ENCODE data around the gene METTL1.

The METTL1 gene

DNA sequence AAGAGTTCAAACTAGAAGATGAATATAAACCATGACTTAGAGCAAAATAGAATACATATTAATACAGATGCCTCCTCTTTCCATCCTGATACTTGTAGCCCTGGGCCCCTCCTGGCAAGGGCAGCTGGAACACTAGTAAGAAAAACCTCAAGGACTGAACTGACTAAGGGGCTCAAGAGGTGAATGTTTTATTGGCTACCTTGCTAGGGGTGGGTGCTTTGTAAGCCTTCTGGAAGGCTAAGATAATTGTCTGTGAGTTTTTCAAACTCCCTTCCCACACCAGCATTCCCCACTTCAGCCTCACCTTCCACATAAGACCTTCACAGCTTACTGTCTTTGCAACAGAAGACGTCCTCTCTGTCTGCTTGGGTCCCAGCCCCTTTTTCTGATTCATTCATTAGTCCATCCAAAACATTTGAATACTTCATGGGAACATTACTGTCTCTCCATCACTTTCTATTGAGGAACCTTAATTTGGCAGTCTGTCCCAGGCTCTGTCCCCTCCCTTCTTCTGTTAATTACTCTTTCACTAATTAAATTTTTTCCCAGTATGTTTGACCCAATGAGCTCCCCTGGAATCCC, 18.1 kb downstream of the METTL1 start:
- no peak for DNase-seq (ENCODE audit: low read depth)

DNA sequence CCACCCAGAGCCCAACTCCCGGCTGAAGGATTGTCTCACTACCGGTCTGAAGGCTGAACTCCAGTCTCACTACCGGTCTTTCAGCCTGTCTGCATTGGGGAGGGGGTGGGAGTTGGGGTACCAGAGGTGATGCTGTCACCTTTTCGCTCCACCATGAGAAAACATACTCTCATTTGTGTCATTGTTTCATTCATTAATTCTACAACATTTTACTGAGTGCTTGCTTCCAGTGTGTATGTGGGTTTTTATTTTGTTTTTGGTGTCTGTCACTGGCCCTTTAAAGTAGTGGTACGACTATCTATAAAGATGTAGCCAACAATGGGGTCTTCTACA, 19.3 kb downstream of the METTL1 start:
- DNase-seq (ENCODE audit: low read depth) = no peak

DNA sequence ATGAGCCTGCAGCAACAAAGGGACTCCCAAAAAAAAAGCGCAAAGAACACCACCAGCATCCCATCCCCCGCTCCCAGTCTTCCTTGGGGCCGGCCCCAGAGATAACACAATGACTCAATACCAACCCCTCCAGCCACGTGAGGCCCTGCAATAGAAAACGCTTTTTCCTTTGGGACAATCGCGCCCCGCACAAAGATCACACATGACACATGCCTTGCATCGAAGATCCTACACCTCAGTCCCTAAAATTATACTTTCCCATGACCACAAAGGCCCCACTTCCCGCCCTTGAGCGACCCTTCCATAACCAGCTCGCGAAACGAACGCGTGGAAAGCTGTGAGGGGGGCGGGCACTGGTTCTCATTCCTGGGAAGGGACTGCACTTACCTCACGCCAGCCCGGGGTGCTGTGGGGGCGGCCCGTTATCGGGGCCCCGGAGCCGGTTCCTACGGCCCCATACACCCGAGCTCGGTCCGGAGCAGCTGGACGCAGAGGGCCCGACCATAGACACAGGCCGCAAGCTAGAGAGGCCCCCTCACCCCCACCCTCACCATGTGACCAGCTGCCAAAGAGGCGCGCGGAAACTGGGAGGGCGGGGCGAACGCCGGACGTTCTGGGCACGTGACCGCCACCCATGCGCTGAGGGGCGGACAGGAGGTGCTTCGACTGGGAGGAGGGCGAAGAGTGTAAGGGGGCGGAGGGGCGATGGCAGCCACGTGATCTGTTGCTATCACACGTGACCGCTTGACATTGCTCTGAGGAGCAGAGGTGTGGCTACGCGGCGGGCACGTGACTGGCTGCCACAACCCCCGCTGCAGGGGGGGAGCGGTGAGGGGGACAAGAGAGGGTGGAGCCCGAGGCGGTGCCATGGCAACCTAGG, 19.9 kb downstream of the METTL1 start, which contains the start of gene CDK4:
TSS of gene CDK4 (minus strand) at position 523 of the 880 bp plus-strand sequence. CDS start 593 bp downstream, outside the sequence.
- DNase-seq (ENCODE audit: low read depth) = peak; percentile 97

DNA sequence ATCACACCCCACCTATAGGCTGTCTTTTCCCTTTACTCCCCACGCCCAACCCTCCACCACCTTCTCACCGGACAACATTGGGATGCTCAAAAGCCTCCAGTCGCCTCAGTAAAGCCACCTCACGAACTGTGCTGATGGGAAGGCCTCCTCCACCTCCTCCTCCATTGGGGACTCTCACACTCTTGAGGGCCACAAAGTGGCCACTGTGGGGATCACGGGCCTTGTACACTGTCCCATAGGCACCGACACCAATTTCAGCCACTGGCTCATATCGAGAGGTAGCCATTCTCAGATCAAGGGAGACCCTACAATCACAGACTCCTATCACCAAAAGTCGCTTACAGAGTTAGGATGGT, 20.5 kb downstream of the METTL1 start:
- DNase-seq (ENCODE audit: low read depth) = no peak

DNA sequence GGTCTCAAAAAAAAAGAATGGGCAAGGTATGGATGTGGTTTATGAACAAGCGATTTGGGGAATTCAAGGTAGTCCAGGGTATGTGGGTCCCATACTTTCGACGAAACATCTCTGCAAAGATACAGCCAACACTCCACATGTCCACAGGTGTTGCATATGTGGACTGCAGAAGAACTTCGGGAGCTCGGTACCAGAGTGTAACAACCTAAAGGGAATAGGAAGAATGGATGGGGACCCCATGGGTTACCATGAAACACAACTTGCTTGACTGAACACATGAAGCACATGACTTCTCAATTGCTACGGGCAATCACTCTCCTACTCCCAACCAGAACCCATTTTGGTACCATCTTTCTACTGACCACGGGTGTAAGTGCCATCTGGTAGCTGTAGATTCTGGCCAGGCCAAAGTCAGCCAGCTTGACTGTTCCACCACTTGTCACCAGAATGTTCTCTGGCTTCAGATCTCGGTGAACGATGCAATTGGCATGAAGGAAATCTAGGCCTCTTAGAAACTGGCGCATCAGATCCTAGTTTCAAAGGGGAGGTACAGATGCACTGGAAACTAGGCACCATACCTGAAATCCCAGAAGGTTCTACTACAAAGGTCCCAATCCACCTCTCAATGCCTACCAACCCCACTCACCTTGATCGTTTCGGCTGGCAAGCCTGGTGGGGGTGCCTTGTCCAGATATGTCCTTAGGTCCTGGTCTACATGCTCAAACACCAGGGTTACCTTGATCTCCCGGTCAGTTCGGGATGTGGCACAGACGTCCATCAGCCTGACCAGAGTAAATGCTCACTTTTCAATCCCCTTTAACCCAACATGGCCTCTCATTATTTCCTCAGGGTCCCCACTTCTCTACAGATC, 21.1 kb downstream of the METTL1 start:
- no peak for DNase-seq (ENCODE audit: low read depth)

DNA sequence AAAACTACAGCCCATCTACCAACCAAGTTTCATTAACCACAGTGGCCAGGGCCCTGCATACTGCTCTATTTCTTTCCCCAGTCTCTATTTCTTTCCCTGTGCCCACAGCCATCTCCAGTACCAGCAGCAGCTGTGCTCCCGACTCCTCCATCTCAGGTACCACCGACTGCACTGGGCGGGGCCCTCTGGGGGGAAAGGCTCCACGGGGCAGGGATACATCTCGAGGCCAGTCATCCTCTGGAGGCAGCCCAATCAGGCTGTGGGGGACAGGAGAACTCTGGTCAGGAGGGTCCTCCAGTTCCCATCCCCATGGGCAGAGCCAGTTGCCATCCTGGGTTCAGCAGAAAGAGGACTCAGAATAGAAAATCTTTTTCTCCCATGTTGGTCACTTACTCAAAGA, 22.8 kb downstream of the METTL1 start:
- DNase-seq (ENCODE audit: low read depth) = no peak

DNA sequence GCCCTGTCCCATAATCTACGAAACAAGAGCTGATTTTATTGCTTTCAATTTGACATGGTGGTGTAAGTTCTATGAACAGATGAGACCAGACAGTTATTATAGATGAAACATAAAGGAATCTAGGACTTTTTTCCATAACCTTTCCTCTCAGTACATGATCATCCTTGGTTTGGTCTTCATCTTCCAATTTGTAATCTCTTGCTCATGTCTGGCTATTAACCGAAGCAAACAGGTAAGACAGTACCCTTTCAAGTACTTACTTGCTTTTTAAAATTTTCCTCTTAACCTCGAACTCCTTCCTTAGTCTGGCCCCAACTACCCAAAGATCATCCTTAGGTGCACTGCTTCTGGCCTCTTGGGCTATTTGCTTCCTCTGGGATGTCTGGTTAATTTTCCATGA, 25.9 kb downstream of the METTL1 start:
- no peak for DNase-seq (ENCODE audit: low read depth)

DNA sequence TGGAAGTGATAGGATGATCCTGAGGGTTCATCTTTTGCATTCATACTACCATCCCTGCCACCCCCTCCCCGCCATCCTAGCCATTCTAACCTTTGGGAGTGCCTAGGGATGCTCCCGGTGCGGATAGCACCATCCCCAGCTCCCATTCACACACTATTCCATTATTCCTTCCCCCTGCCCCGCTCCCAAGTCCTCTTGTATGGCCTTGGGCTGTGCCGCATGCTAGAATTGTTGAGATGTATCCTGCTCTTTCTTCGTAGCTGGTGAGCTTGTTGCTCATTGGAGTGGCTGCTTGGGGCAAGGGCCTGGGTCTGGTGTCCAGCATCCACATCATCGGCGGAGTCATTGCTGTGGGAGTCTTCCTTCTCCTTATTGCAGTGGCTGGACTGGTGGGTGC, 26.4 kb downstream of the METTL1 start:
- DNase-seq (ENCODE audit: low read depth) = no peak

DNA sequence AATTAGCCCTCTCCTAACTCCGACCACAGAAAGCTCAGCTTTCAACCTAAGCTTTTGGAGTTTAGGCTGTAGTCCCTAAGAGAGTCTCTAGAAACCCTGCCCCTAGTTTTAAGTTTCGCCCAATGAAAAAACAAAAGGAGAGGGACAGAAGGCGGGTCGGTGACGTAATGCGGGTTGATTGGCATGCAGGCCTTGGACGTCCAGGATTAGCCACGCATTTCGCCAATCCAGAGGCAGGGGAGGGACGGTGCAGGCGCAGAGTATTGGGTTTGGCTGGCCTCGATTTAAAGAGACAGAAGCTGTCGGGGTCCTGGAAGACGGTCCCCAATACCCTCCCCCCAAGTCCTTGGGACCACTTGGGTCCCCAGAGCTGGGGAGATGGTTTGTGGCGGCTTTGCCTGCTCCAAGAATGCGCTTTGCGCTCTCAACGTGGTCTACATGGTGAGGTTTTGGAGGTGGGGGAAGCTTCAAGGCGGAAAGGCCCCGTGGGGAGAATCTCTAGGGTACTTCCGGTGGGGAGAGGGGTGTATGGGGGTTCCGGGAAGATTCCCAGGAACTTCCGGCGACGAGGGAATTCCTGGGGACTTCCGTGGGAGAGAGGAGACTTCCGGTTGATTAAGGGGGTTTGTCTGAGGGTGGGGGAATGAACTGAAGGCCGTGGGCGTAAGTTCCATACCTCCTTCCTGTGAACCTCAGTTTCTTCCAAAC, 27.0 kb downstream of the METTL1 start, which contains the start of gene TSPAN31:
TSS of gene TSPAN31 (plus strand) at position 263 of the 708 bp plus-strand sequence. CDS start at position 379, 116 bp downstream.
- DNase-seq (ENCODE audit: low read depth) = peak; percentile 93

DNA sequence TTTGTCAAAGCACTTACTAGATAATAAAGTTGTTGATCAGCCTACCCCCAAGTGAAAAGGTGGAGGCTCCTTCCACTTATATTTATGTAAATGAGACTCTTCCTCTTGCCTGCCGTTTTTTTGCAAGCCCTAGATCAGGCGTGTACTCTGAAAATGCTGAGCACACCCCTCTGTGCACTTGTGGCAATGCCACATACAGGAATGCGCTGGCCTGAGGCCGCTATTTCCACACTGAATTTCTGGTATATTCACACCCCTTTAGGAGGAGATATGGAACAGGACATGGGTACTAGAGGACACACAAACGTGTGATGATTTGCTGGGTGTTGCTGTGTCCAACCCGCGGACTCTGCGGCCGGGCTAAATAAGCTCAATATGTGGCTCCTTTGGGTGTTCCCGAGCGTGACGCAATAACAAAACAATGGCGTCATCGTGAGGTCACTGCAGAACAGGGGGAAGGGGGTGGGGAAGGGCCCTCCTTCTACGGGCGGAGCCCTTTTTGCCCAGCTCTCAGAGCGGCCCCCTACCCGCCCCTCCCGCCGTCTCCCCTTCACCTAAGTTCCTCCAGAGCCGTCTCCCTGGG, 27.6 kb downstream of the METTL1 start:
- DNase-seq (ENCODE audit: low read depth) = peak; percentile 51

DNA sequence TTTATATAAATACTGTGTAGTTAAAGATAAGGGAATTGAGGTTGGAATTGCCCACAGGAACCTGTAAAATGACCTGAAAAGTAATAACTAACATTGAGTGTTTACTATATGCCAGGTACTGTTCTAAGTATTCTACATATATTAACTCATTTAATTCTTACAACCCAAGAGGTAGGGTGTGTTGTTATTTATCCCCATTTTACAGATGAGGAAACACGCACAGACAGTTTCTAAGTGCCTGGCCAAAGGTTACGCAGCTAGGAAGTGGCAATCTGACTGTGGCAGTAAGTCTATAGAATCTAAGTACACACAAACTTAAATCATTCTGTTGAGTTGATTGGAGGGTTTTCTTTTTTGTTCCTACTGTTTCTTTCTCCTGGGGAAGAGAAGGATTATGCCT, 28.1 kb downstream of the METTL1 start:
- DNase-seq (ENCODE audit: low read depth) = no peak

DNA sequence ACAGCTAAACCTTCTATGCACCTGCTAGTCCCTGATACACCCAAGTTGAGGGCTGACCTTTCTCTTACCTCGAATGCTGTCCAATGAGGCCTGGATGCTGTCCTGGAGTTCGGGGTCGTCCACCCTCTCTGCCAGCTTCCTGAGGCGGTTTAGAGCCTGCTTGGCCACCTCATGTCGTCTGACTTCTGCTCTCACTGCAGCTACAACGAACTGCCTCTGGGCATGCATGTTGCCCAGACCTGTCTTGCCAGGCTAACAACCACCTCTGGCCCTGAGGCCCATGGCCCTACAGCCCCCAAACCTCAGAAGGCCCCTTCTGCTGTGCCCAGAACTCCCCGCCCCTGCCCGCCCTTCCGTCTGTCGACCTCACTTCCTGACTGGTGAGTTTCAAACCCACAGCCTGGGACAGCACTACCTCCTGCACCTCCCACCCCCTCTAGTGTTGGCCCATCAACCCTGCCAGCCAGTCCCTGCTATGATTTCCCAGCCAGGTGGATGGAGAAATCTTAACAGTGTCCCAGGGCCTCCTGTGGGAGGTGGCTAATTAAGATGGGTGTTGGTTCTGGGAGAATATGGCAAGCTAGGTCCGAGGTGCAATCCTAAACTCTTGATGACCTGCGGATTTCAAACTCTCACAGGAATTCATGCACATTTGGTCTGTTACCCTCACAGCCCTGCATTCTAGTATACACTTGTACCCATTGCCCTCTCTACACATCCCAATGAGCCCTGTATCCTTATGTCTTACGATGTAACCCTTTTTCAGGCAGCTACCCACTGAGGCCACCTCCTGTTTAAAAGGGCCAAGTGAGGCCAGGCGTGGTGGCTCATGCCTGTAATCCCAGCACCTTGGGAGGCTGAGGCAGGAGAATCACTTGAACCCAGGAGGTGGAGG, 29.8 kb downstream of the METTL1 start:
- DNase-seq (ENCODE audit: low read depth) = peak; percentile 72

DNA sequence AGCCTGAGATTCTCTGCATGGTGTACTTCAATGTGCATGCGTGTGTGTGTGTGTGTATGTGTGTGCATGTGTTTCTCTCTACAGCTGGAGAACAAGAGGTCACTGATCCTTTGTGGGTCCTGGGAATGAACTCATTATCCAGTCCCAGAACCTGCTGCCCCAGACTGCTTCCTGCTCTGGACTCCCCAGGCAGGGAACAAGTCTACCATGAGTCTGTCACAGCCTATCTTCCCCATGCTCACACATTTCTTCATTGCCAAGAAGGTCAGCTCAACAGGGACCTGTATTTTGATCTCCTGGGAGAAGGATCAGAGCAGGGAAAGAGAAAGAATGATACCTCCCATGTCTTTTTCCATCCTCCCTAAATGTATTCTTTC, 30.5 kb downstream of the METTL1 start:
- DNase-seq (ENCODE audit: low read depth) = no peak

DNA sequence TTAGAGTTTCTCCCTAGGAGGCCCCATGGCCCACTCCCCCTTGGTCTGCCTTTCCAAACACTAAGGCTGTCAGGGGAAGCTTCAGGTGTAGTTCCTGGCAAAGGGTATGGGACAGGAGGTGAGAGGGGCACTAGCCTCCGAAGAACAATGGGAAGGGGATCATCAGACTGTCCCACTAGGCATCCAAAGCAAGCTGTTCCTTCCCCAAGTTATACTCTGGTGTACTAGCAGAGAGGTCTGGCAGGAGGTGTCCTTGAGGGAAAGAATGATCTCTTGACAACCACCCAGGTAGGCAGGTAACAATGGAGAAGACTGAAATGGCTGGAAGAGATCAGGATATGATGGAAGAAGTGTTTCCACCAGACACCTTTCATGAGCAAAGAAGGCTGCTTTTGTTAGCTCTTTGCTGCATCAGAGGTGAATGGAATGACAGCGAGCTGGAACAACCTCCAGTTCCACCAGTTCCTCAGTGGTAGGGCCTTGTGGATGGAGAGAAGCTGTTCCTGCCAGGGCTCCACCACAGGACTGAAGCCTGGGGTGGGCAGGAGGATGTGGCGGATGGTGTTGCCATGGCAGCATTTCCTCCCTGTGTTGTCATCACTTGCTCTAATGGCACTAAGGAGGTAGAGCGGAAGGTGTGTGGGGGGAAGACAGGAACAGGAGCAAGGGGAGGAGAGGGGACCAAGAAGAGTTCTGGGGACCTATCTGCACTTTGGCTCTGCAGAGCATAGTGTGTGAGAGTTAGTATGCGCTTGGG, 31.1 kb downstream of the METTL1 start:
- peak; percentile 70 for DNase-seq (ENCODE audit: low read depth)

DNA sequence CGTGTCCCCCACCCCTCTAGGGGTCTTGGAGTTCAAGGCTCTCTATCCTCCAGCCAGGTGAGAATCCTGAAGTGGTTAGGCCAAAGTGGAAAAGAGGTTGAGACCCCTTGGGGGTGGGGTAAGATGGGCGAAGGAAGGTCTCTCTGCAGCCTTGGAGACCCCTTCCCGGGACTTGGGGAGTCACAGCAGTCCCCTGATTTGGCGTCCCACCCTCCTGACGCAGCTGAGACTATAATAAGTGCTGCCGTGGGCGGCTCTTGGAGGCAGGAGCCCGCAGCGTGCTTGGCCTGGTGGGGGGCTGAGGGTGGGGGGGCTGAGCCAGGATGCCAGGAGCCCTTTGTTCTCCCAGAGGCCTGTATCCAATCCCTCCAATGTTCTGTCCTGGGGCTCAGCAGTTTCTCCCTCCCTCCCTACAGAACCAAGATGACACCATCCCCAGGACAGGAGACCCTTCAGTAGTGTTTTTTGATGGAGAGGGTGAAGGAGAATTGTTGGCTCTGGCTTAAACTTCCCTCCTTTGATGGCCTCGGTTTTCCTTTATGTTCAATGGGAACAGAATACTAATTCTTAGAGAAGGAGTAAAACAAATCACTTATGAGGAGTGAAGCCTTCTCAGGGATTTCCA, 31.9 kb downstream of the METTL1 start:
- DNase-seq (ENCODE audit: low read depth) = no peak

DNA sequence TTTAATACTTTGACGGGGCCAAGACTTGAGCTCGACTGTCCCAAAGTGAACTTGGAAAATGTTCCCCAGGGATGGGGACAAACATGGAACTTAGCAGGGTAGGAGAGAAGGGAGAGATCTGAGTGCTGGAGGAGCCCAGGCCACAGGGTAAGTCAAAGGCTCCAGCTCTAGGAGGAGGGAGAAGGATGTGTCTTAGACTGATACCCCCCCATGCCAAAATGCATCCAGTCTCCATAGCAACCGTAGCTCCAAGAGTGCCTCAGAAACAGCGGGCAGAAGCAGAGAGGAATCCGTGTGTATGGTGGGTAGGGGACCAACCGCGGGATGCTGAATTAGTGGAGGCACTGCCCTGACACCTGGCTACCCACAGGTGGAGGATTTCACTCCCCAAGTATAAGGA, 32.5 kb downstream of the METTL1 start:
- no peak for DNase-seq (ENCODE audit: low read depth)

DNA sequence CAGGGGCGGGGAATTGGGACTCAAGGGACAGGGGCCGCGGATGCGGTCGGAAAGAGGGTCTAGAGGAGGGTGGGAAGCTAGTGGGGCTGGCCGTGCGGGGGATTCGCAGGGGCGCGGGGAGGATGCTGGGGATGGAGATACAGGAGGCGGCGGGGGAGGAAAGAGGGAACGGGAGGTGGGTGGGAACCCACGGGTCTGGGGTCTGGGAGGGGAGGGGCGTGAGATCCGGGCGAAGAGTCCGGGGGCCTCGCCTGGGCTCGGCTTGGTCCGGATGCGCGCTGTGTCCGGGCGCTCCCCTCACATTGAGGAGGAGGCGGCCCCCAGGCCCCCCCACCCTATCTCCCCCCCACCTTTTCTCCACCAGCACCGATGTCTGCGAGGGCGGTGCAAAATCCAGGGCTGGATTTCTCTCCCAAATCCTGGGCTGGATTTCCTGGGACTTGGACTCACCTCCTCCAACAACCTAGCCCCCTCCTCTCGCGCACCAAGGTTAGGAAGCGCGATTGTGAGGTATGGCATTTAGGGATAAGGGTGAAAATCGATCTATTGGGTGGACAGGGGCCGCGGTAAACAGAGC, 33.2 kb downstream of the METTL1 start, which contains the start of gene AGAP2:
TSS of gene AGAP2 (minus strand) at position 82 of the 577 bp plus-strand sequence. CDS start 496 bp downstream, outside the sequence.
- DNase-seq (ENCODE audit: low read depth) = no peak

DNA sequence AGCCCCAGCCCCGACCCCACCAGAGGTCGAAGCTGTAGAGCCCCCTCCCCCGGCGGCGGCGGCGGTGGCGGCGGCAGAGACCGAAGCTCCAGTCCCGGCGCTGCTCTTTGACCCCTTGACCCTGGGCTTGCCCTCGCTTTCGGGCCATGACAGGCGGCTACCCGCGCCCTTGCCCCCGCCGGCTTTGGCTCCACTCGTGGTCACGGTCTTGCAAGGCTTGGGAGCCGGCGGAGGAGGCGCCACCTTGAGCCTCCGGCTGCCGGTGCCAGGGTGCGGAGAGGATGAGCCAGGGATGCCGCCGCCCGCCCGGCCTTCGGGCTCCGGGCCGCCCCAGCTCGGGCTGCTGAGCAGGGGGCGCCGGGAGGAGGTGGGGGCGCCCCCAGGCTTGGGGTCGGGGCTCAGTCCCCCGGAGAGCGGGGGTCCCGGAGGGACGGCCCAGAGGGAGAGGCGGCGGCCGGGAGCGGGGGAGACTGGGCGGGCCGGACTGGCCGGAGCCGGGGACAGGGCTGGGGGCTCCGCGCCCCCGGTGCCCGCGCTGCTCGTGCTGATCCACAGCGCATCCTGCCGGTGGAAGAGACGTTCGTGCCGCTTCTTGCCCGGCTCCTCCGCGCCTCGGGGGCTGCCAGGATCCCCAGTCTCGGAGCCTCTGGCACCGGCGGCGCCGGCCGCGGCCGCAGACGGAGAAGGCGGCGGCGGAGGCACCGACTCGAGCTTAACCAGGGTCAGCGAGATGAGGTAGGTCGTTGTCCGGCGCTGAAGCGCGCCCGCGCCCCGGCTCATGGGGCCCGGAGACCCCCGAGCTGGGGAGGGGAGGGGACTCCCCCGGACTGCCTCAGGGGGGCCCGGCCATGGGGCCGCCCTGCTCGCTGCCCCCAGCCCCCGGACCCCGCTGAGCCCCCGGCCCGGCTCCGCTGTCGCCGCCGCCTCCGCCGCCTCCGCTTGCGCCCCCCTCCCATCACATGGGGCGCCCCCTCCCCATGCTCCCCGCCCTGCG, 34.1 kb downstream of the METTL1 start:
- DNase-seq (ENCODE audit: low read depth) = no peak

All from stimulated activated CD4-positive, alpha-beta T cell treated with anti-CD3 and anti-CD28 coated beads, Interleukin-2, amount 100 ng/mL, for 4 hours (primary cell).